Adrenal gland (tissue), 12 donors: Measurements from ENCODE around the gene PDCD1LG2. TPM values are rescaled to one million over a fixed set of nuclear protein-coding genes. Genes with fewer than 3 reads are reported as not detected.
A peak's percentile ranks its signal among the peaks of the same experiment; 100 is the strongest.

Experiments
- DNase-seq, 7 donors: peaks; one replicate each; pipeline ENCODE4 v3.0.0-alpha.2; 2019 to 2020
- H3K27ac ChIP-seq, 5 donors: fragments of 200-600 bp; sonication (generic) in 4 of 5; 1 replicate in 3 of 5; 2 replicates in 2 of 5; pipeline versions ENCODE4 v1.5.1 to v1.8.0; 2016 to 2020; ENCODE audit warnings: mild to moderate bottlenecking in 1 of 5
- H3K27me3 ChIP-seq: fragments of 200-600 bp; 2 replicates; pipeline ENCODE4 v1.8.0; 2021
- H3K36me3 ChIP-seq, 2 donors: fragments of 200-600 bp; replicated peaks in 1 of 2; 1 replicate in 1 of 2; 2 replicates in 1 of 2; pipeline versions ENCODE4 v1.5.1 to v1.8.0; 2018 to 2022
- H3K4me1 ChIP-seq, 2 donors: fragments of 200-600 bp; replicated peaks in 1 of 2; 1 replicate in 1 of 2; 2 replicates in 1 of 2; pipeline versions ENCODE4 v1.5.1 to v1.8.0; 2018 to 2021
- H3K4me3 ChIP-seq, 4 donors: fragments of 200-600 bp; sonication (generic) in 3 of 4; one replicate each; pipeline ENCODE4 v1.5.1; 2016 to 2018
- H3K9me3 ChIP-seq, 3 donors: fragments of 200-600 bp; sonication (generic) in 1 of 3; replicated peaks in 1 of 3; 1 replicate in 2 of 3; 2 replicates in 1 of 3; pipeline versions ENCODE4 v1.5.1 to v1.8.0; 2016 to 2021
- CTCF ChIP-seq, 6 experiments: fragments of 450-650 bp in 4 of 6; fragments of 200-600 bp in 2 of 6; sonication (generic) in 1 of 6; IDR thresholded peaks; 1 replicate in 5 of 6; 2 replicates in 1 of 6; pipeline versions ENCODE4 v1.5.1 to v1.8.0; 2016 to 2021; ENCODE audit warnings: antibody characterized with exemption in 6 of 6, mild to moderate bottlenecking in 2 of 6, moderate library complexity in 1 of 6
- POLR2A ChIP-seq, 2 donors: fragments of 450-650 bp; IDR thresholded peaks; one replicate each; pipeline ENCODE4 v1.6.1; 2017; ENCODE audit warnings: antibody characterized with exemption in 2 of 2, mild to moderate bottlenecking in 2 of 2, moderate library complexity in 1 of 2
- WGBS, 4 donors: extraction: QIAGEN DNeasy Blood & Tissue Kit in 2 of 4; methylation state at CpG; one replicate each; pipeline versions ENCODE4 v1.1.5 to v1.1.7; 2013 to 2017; 5-methylcytosine and 5-hydroxymethylcytosine counted together
- intact Hi-C, 2 donors: fragments of 100-400 bp; cut with DNase I; formaldehyde crosslinking; loops; one replicate each; pipeline versions ENCODE4 v1.14.1 to v1.15.0; 2022 to 2023
- polyA plus RNA-seq, 3 donors: library from polyadenylated mRNA; stranded (reverse); fragments of 200-250 nt in 2 of 3; fragments of 350-450 nt in 1 of 3; fragmentation: Illumina TruSeq in 1 of 3; extraction: RNeasy Lipid Tissue Mini Kit (QIAGEN cat#74804) in 1 of 3; gene quantifications; one replicate each; pipeline ENCODE4 v1.2.3, GENCODE V29; 2013 to 2014
- total RNA-seq, 9 donors: library from RNA; depleted of rRNA in 4 of 9; stranded (reverse); fragments of >200 nt in 4 of 9; fragments of 120-200 nt in 1 of 9; fragmentation: NEBNext Ultra II Directional in 1 of 9; extraction: Animal tissue kit (Norgen Biotek cat#: 25700) in 1 of 9; gene quantifications; one replicate each; pipeline versions ENCODE4 v1.1.0 to v1.2.4, GENCODE V29; 2013 to 2023
- donor health status: healthy with polysubstance abuse.
- donor health status: Bipolar disorder and iron deficiency.
- donor health status: DM: yes; HTN: yes; CAD: no.
- donor health status: DM: no; HTN: no; CAD: no.
- donor health status: DM: no; HTN: no; CAD: no.
- donor health status: DM: yes; HTN: yes; CAD: no.

The PDCD1LG2 gene
- total and polyA plus RNA-seq, 12 donors = 0.17 to 5.5 (median 1.4) TPM

- intact Hi-C loops = no loop called here
- H3K4me1 ChIP-seq = peaks cover 0 to 8% of the 10 kb centered on the region in 2 donors
- WGBS, 4 donors = 46 to 63% (median 55%) methylated on average over 2 of the region's 2 CpGs
- peak overlapping the region in 4 of 5 donors; percentile 5 to 73 (median 42) for H3K27ac ChIP-seq
- H3K4me3 ChIP-seq = no peak overlapping the region
- no peaks in the 10 kb centered on the region for H3K27me3 ChIP-seq
- H3K9me3 ChIP-seq = no peaks in the 10 kb centered on the region
- no peak for DNase-seq
- TF ChIP-seq CTCF (IDR thresholded peaks at IDR 0.05) (no peak), POLR2A (IDR thresholded peaks at IDR 0.05) (no peak)
- no peaks in the 10 kb centered on the region for H3K36me3 ChIP-seq
Measured at GRCh38 chr9:5509573-5509972, 758 bp upstream of the PDCD1LG2 start.

GRCh38 chr9:5510989-5511388, 658 bp downstream of the PDCD1LG2 start:
- Histone ChIP-seq H3K4me3 (peak overlapping the region in 1 of 4 donors; percentile 41), H3K36me3 (no peaks in the 10 kb centered on the region), H3K27ac (peak overlapping the region in 2 of 5 donors; percentile 65 to 73), H3K9me3 (no peaks in the 10 kb centered on the region), H3K4me1 (peaks cover 0 to 8% of the 10 kb centered on the region in 2 donors), H3K27me3 (no peaks in the 10 kb centered on the region)
- no peak for DNase-seq
- TF ChIP-seq CTCF (IDR thresholded peaks at IDR 0.05) (no peak), POLR2A (IDR thresholded peaks at IDR 0.05) (no peak)
- whole genome bisulfite sequencing, 4 donors = 67 to 80% (median 74%) methylated on average over 3 of the region's 3 CpGs
- intact Hi-C loops = no loop called here

- Histone ChIP-seq H3K4me3 (peak overlapping the region in 1 of 4 donors; percentile 41), H3K27me3 (no peaks in the 10 kb centered on the region), H3K36me3 (no peaks in the 10 kb centered on the region), H3K27ac (no peak overlapping the region), H3K9me3 (no peaks in the 10 kb centered on the region), H3K4me1 (peaks cover 0 to 8% of the 10 kb centered on the region in 2 donors)
- DNase-seq = no peak
- no peak for TF ChIP-seq CTCF (IDR thresholded peaks at IDR 0.05)
- no peak for TF ChIP-seq POLR2A (IDR thresholded peaks at IDR 0.05)
- 31 to 69% (median 43%) methylated on average over 1 of the region's 1 CpG for WGBS, 4 donors
- intact Hi-C loops = no loop called here
Measured at GRCh38 chr9:5511476-5511875, 1.1 kb downstream of the PDCD1LG2 start.

GRCh38 chr9:5511935-5512580, 1.7 kb downstream of the PDCD1LG2 start:
- Histone ChIP-seq H3K27ac (no peak overlapping the region), H3K4me1 (peaks cover 0 to 8% of the 10 kb centered on the region in 2 donors), H3K27me3 (no peaks in the 10 kb centered on the region), H3K4me3 (peak overlapping the region in 1 of 4 donors; percentile 41), H3K9me3 (no peaks in the 10 kb centered on the region), H3K36me3 (no peaks in the 10 kb centered on the region)
- intact Hi-C loops = no loop called here
- WGBS, 4 donors = 65 to 78% (median 66%) methylated on average over 6 of the region's 6 CpGs
- DNase-seq = no peak
- no peak for TF ChIP-seq POLR2A (IDR thresholded peaks at IDR 0.05)
- no peak for TF ChIP-seq CTCF (IDR thresholded peaks at IDR 0.05)
